Neural progenitor cell (in vitro differentiated cells): ENCODE measurements around the gene KLHL3. TPM values are rescaled to one million over a fixed set of nuclear protein-coding genes. Genes with fewer than 3 reads are reported as not detected.

ENCODE experiments used
- DNase-seq: peaks from one replicate; pipeline ENCODE4 v3.0.0-alpha.2; 2016; ENCODE audit warnings: low spot score
- H2AFZ ChIP-seq: fragments of 200-600 bp; sonication (generic); replicated peaks from 2 replicates; pipeline ENCODE4 v1.6.1; 2016; ENCODE audit warnings: antibody characterized with exemption
- H3F3A ChIP-seq: fragments of 200-600 bp; sonication (generic); 2 replicates; pipeline ENCODE4 v1.6.1; 2016; ENCODE audit warnings: antibody characterized with exemption, low read depth
- H3K27ac ChIP-seq: fragments of 200-600 bp; sonication (generic); 2 replicates; pipeline ENCODE4 v1.5.1; 2016; ENCODE audit warnings: mild to moderate bottlenecking
- H3K27me3 ChIP-seq: fragments of 200-600 bp; sonication (generic); 2 replicates; pipeline ENCODE4 v1.6.1; 2016; ENCODE audit warnings: mild to moderate bottlenecking, moderate library complexity
- H3K36me3 ChIP-seq: fragments of 200-600 bp; sonication (generic); 2 replicates; pipeline ENCODE4 v1.5.1; 2016
- H3K4me1 ChIP-seq: fragments of 200-600 bp; sonication (generic); 2 replicates; pipeline ENCODE4 v1.6.1; 2016; ENCODE audit warnings: mixed run types
- H3K4me2 ChIP-seq: fragments of 200-600 bp; sonication (generic); 2 replicates; pipeline ENCODE4 v1.6.1; 2016
- H3K4me3 ChIP-seq: fragments of 200-600 bp; sonication (generic); 2 replicates; pipeline ENCODE4 v1.5.1; 2016
- H3K79me2 ChIP-seq: fragments of 200-600 bp; sonication (generic); 2 replicates; pipeline ENCODE4 v1.6.1; 2016; ENCODE audit warnings: low read depth
- H3K9ac ChIP-seq: fragments of 200-600 bp; sonication (generic); 2 replicates; pipeline ENCODE4 v1.6.1; 2016
- H3K9me3 ChIP-seq: fragments of 200-600 bp; sonication (generic); 2 replicates; pipeline ENCODE4 v1.5.1; 2016; ENCODE audit warnings: low read depth
- H4K20me1 ChIP-seq: fragments of 200-600 bp; sonication (generic); 2 replicates; pipeline ENCODE4 v1.6.1; 2016; ENCODE audit warnings: low read depth
- H3K27ac Mint-ChIP-seq: 3 replicates; pipeline ENCODE4 v1.8.0; 2021; ENCODE audit warnings: mixed read lengths
- H3K27me3 Mint-ChIP-seq: 2 replicates; pipeline ENCODE4 v1.8.0; 2022; ENCODE audit warnings: low read depth, mild to moderate bottlenecking, inconsistent platforms, moderate library complexity, mixed read lengths; ENCODE audit not compliant: insufficient read depth
- H3K36me3 Mint-ChIP-seq: 3 replicates; pipeline ENCODE4 v1.8.0; 2021; ENCODE audit warnings: mixed read lengths
- H3K4me1 Mint-ChIP-seq: 3 replicates; pipeline ENCODE4 v1.8.0; 2021; ENCODE audit warnings: mixed read lengths
- H3K4me3 Mint-ChIP-seq: 3 replicates; pipeline ENCODE4 v1.8.0; 2021; ENCODE audit warnings: mild to moderate bottlenecking, moderate library complexity, mixed read lengths
- H3K9me3 Mint-ChIP-seq: 3 replicates; pipeline ENCODE4 v1.8.0; 2020; ENCODE audit warnings: mixed read lengths
- EZH2 ChIP-seq: fragments of 200-600 bp; sonication (generic); IDR thresholded peaks from 2 replicates; pipeline ENCODE4 v1.6.1; 2017; ENCODE audit warnings: antibody characterized with exemption, mild to moderate bottlenecking, moderate library complexity
- EZH2phosphoT487 ChIP-seq: fragments of 200-600 bp; sonication (generic); IDR thresholded peaks from 2 replicates; pipeline ENCODE4 v1.6.1; 2017; ENCODE audit warnings: antibody characterized with exemption
- total RNA-seq: library from RNA; depleted of rRNA; stranded (reverse); fragments of >200 nt; gene quantifications from 2 replicates; pipeline ENCODE4 v1.2.3, GENCODE V29; 2015; ENCODE audit warnings: low replicate concordance
- TF ChIP-seq, protein P1 (sequence below): fragments of 200-600 bp; sonication (generic); IDR thresholded peaks from 2 replicates; pipeline ENCODE4 v1.5.1; 2017; ENCODE audit warnings: antibody characterized with exemption, mild to moderate bottlenecking

Gene KLHL3
- total RNA-seq, 1 donor from 2014 or later: 26.8 TPM

DNA sequence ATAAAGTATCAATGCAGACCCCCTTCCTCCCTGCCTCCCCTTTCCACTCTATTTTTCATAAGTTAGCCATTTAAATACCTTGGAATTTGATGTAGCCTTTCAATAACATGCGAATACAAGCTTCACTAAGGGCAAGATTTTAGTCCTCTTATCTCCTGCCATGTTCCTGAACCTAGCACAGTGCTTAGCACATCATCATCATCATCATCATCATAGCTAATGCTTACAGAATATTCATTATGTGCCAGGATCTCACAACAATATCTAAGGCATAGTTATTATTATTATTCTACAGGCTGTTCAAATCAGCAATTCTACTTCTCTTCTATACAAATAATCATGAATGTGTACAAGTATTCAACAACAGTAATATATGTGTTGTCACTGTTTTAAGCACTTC is 20.4 kb downstream of the KLHL3 start:
- Mint-ChIP-seq H3K4me3 (no peak overlapping the region), H3K27ac (no peak overlapping the region), H3K27me3 (no peaks in the 10 kb centered on the region), H3K36me3 (peaks cover 11% of the 10 kb centered on the region), H3K4me1 (no peaks in the 10 kb centered on the region), H3K9me3 (peaks cover 18% of the 10 kb centered on the region)
- Histone ChIP-seq H3K27ac (no peak overlapping the region), H3K4me1 (no peaks in the 10 kb centered on the region), H3K36me3 (peaks cover 7% of the 10 kb centered on the region), H3K4me2 (no peak overlapping the region), H3F3A (no peaks in the 10 kb centered on the region), H3K9ac (no peak overlapping the region), H3K27me3 (no peaks in the 10 kb centered on the region), H3K4me3 (no peak overlapping the region), H3K79me2 (no peaks in the 10 kb centered on the region), H3K9me3 (peaks cover 14% of the 10 kb centered on the region), H4K20me1 (no peaks in the 10 kb centered on the region), H2AFZ (no peak overlapping the region)
- DNase-seq: no peak
- no peak for TF ChIP-seq EZH2phosphoT487
- TF ChIP-seq, protein P1, sequence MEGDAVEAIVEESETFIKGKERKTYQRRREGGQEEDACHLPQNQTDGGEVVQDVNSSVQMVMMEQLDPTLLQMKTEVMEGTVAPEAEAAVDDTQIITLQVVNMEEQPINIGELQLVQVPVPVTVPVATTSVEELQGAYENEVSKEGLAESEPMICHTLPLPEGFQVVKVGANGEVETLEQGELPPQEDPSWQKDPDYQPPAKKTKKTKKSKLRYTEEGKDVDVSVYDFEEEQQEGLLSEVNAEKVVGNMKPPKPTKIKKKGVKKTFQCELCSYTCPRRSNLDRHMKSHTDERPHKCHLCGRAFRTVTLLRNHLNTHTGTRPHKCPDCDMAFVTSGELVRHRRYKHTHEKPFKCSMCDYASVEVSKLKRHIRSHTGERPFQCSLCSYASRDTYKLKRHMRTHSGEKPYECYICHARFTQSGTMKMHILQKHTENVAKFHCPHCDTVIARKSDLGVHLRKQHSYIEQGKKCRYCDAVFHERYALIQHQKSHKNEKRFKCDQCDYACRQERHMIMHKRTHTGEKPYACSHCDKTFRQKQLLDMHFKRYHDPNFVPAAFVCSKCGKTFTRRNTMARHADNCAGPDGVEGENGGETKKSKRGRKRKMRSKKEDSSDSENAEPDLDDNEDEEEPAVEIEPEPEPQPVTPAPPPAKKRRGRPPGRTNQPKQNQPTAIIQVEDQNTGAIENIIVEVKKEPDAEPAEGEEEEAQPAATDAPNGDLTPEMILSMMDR: no peak
- TF ChIP-seq EZH2: no peak

DNA sequence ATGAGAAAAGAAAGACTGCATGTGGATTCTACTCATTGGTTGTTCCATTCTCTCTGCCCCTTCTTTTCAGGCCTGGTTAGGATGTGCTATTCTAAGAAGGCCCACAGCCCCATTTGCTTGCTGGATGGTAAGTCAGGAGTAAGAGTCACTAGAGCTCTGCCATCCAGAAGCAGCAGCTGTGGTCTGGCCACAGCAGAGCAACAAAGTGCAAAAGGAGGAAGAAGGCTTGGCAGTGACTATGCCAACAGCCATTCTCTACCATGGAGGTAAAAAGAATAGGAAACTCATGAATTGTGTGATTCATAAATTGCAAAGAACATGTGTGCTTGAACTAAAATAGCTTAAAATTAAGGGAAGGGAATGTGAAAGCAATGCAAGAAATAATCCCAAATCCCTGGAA is 20.9 kb downstream of the KLHL3 start:
- H3K4me3 ChIP-seq: no peak overlapping the region
- H2AFZ ChIP-seq: no peak overlapping the region
- H3K27ac Mint-ChIP-seq: no peak overlapping the region
- no peaks in the 10 kb centered on the region for H3F3A ChIP-seq
- H3K36me3 ChIP-seq: peaks cover 7% of the 10 kb centered on the region
- H3K4me1 ChIP-seq: no peaks in the 10 kb centered on the region
- no peak overlapping the region for H3K4me3 Mint-ChIP-seq
- no peaks in the 10 kb centered on the region for H4K20me1 ChIP-seq
- no peaks in the 10 kb centered on the region for H3K27me3 Mint-ChIP-seq
- H3K36me3 Mint-ChIP-seq: peaks cover 11% of the 10 kb centered on the region
- no peaks in the 10 kb centered on the region for H3K27me3 ChIP-seq
- H3K27ac ChIP-seq: no peak overlapping the region
- no peak overlapping the region for H3K4me2 ChIP-seq
- H3K9me3 ChIP-seq: peaks cover 14% of the 10 kb centered on the region
- H3K4me1 Mint-ChIP-seq: no peaks in the 10 kb centered on the region
- H3K79me2 ChIP-seq: no peaks in the 10 kb centered on the region
- no peak overlapping the region for H3K9ac ChIP-seq
- H3K9me3 Mint-ChIP-seq: peaks cover 18% of the 10 kb centered on the region
- TF ChIP-seq EZH2phosphoT487 (no peak), EZH2 (no peak)
- TF ChIP-seq, protein P1: no peak
- DNase-seq: no peak

DNA sequence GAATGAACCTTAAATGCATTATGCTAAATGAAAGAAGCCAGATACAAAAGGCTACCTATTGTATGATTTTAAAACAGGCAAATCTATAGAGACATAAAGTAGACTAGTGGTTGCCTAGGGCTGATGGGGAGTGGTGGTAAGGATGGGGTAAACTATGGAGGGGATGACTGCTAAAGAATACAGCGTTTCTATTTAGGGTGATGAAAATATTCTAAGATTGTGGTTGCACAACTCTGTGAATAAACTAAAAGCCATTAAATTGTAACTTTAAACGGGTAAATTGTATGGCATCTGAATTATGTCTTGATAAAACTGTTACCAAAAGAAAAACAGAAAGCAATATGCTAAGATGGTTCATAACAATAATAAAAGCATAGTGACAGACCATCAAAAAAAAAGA is 21.4 kb downstream of the KLHL3 start:
- no peaks in the 10 kb centered on the region for H4K20me1 ChIP-seq
- no peak overlapping the region for H3K4me2 ChIP-seq
- H3K4me3 Mint-ChIP-seq: no peak overlapping the region
- H3K36me3 Mint-ChIP-seq: peaks cover 14% of the 10 kb centered on the region
- H3K36me3 ChIP-seq: peaks cover 7% of the 10 kb centered on the region
- DNase-seq: no peak
- TF ChIP-seq, protein P1: no peak
- no peak overlapping the region for H3K27ac ChIP-seq
- no peaks in the 10 kb centered on the region for H3F3A ChIP-seq
- H3K27me3 Mint-ChIP-seq: no peaks in the 10 kb centered on the region
- H3K9me3 ChIP-seq: peaks cover 14% of the 10 kb centered on the region
- H3K4me1 ChIP-seq: no peaks in the 10 kb centered on the region
- H3K9ac ChIP-seq: no peak overlapping the region
- H3K27me3 ChIP-seq: no peaks in the 10 kb centered on the region
- peaks cover 18% of the 10 kb centered on the region for H3K9me3 Mint-ChIP-seq
- no peak overlapping the region for H2AFZ ChIP-seq
- H3K4me1 Mint-ChIP-seq: no peaks in the 10 kb centered on the region
- H3K27ac Mint-ChIP-seq: no peak overlapping the region
- H3K4me3 ChIP-seq: no peak overlapping the region
- no peaks in the 10 kb centered on the region for H3K79me2 ChIP-seq
